GM21360 (cell line): Measurements from ENCODE around the gene CSK.
"Not testable (repeated sequence)": the region's sequence is repeated elsewhere in the genome, so short reads cannot be mapped to it uniquely, and the experiment has no call there.

Source experiments
- ATAC-seq: cut with Tn5 transposase; IDR thresholded peaks from one replicate; pipeline ENCODE4 v1.9.1; 2021; ENCODE audit warnings: mild to moderate bottlenecking, moderate library complexity; ENCODE audit not compliant: unreplicated experiment

CSK gene

GRCh38 chr15:74770211-74770903 lies 11.5 kb upstream of the CSK start:
- no peak for ATAC-seq

GRCh38 chr15:74773329-74773728 lies 8.6 kb upstream of the CSK start:
- no peak for ATAC-seq

- no peak for ATAC-seq
Observed at GRCh38 chr15:74773731-74774252, 8.1 kb upstream of the CSK start.

- no peak for ATAC-seq
Observed at GRCh38 chr15:74775132-74775562, 6.7 kb upstream of the CSK start.

- ATAC-seq: no peak
Observed at GRCh38 chr15:74775894-74776293, 6.0 kb upstream of the CSK start.

GRCh38 chr15:74776821-74777768 lies 4.8 kb upstream of the CSK start:
- ATAC-seq: no peak

GRCh38 chr15:74777769-74778598 lies 3.9 kb upstream of the CSK start:
- no peak for ATAC-seq

GRCh38 chr15:74778599-74778970 lies 3.3 kb upstream of the CSK start:
- ATAC-seq: no peak

- no peak for ATAC-seq
Observed at GRCh38 chr15:74779162-74779648, 2.7 kb upstream of the CSK start.

- ATAC-seq: no peak
Observed at GRCh38 chr15:74780523-74781430, 1.1 kb upstream of the CSK start.

GRCh38 chr15:74782259-74783071 lies 585 bp downstream of the CSK start:
- ATAC-seq: no peak

- ATAC-seq: no peak
Observed at GRCh38 chr15:74783072-74783807, 1.4 kb downstream of the CSK start.

GRCh38 chr15:74783808-74784175 lies 1.9 kb downstream of the CSK start:
- ATAC-seq: no peak

GRCh38 chr15:74784426-74785193 lies 2.7 kb downstream of the CSK start:
- ATAC-seq: no peak

- ATAC-seq: no peak
Observed at GRCh38 chr15:74785194-74786032, 3.5 kb downstream of the CSK start.

- not testable (repeated sequence) for ATAC-seq
Observed at GRCh38 chr15:74786081-74786480, 4.2 kb downstream of the CSK start.
